ENCODE measurements around the gene ZNF318. TPM values are rescaled to one million over a fixed set of nuclear protein-coding genes. Genes with fewer than 3 reads are reported as not detected.
"Not testable (repeated sequence)": the region's sequence is repeated elsewhere in the genome, so short reads cannot be mapped to it uniquely, and the experiment has no call there.

Gene ZNF318, protein sequence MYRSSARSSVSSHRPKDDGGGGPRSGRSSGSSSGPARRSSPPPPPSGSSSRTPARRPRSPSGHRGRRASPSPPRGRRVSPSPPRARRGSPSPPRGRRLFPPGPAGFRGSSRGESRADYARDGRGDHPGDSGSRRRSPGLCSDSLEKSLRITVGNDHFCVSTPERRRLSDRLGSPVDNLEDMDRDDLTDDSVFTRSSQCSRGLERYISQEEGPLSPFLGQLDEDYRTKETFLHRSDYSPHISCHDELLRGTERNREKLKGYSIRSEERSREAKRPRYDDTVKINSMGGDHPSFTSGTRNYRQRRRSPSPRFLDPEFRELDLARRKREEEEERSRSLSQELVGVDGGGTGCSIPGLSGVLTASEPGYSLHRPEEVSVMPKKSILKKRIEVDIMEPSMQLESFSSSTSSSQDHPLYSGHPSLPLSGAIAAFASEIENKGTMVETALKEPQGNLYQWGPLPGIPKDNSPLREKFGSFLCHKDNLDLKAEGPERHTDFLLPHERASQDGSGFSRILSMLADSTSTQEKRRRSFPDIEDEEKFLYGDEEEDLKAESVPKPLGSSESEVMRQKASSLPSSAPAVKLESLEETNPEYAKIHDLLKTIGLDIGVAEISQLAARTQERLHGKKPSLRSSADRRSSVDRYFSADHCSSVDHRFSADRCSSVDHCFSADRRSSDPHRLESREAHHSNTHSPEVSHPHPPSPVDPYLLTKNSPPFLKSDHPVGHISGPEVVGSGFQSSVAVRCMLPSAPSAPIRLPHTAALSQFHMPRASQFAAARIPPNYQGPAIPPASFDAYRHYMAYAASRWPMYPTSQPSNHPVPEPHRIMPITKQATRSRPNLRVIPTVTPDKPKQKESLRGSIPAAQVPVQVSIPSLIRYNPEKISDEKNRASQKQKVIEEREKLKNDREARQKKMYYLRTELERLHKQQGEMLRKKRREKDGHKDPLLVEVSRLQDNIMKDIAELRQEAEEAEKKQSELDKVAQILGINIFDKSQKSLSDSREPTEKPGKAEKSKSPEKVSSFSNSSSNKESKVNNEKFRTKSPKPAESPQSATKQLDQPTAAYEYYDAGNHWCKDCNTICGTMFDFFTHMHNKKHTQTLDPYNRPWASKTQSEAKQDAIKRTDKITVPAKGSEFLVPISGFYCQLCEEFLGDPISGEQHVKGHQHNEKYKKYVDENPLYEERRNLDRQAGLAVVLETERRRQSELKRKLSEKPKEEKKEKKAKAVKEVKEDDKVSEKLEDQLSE (N-terminal part only)
- 14.7 TPM for total RNA-seq

GRCh38 chr6:43369174-43370002 lies at the start of gene ZNF318:
Gene ZNF318 (minus strand): TSS chr6:43369647. CDS start chr6:43369365, 282 bp downstream.
- peak; percentile 96 for DNase-seq (ENCODE audit: low spot score)

- DNase-seq (ENCODE audit: low spot score) = no peak
Measured at GRCh38 chr6:43416935-43417334, 47.5 kb upstream of the ZNF318 start.

DNA sequence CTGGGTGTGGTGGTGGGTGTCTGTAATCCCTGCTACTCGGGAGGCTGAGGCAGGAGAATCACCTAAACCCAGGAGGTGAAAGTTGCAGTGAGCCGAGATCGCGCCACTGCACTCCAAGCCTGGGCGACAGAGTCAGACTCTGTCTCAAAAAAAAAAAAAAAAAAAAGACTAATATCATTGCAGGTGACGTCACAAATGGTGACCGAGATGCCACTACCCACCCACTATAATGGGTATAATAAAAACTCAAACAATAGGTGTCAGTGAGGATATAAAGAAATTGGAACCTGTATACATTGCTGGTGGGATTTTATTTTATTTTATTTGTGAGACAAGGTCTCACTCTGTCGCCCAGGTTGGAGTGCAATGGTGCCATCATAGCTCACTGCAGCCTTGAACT lies 45.8 kb upstream of the ZNF318 start:
- not testable (repeated sequence) for DNase-seq (ENCODE audit: low spot score)

DNA sequence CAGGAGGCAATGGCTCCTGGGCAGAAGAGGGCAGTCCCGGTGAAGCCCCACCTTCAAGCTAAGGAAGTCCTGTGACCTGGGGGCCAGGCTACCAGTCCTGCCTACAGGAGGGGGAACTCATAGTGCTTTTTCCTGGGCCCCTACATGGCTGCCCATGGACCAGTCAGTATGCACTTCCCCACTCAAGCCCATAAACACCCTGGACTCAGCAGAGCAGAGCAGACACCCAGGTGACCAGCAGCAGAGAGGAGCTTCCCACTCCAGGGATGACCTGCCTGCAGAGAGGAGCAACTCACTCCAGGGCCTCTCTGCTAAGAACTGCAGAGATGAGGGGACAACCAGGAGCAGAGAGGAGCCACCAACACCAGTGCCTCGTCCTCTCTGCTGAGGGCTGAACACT lies 43.6 kb upstream of the ZNF318 start:
- no peak for DNase-seq (ENCODE audit: low spot score)

DNA sequence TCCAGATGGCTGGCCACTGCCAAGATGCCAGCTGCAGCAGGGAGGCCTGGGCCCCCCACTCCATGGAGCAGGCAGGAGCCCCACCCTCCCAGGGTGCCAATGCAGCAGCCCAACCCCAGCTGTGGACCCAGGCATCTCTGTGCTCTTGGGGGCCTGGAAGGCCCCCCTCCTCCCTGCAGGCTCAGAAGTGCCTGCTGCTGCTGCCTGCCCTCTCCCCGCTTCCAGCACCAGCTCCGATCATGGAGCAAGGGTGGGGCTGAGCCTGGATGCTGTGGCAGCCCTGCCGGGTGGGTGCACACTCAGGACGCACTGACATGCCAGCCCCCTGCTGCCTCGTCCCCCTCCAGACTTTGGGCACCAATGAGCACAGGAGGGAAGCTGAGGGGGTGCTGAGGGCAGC lies 43.1 kb upstream of the ZNF318 start:
- DNase-seq (ENCODE audit: low spot score) = no peak

GRCh38 chr6:43410776-43411175 lies 41.3 kb upstream of the ZNF318 start:
- not testable (repeated sequence) for DNase-seq (ENCODE audit: low spot score)

GRCh38 chr6:43408259-43408658 lies 38.8 kb upstream of the ZNF318 start:
- no peak for DNase-seq (ENCODE audit: low spot score)

GRCh38 chr6:43407296-43407695 lies 37.8 kb upstream of the ZNF318 start:
- no peak for DNase-seq (ENCODE audit: low spot score)

DNA sequence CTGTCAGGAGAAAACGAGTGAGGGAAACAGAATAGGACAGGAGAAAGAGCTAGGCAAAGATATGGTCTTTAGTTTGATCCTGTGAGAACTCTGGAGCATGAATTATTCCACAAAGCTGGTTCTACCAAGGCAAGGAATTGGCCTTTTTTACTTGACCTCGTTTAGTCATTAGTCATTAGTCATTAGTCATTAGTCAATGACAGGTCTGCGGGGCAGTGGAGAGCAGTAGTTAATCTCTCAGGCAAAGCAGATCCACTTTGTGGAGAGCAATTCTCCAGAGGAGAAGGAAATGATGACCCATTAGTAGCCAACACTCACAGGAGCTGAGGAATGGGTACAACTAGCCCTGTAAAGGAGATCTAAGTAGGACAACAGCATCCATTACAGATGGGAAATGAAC lies 35.9 kb upstream of the ZNF318 start:
- DNase-seq (ENCODE audit: low spot score) = no peak

DNA sequence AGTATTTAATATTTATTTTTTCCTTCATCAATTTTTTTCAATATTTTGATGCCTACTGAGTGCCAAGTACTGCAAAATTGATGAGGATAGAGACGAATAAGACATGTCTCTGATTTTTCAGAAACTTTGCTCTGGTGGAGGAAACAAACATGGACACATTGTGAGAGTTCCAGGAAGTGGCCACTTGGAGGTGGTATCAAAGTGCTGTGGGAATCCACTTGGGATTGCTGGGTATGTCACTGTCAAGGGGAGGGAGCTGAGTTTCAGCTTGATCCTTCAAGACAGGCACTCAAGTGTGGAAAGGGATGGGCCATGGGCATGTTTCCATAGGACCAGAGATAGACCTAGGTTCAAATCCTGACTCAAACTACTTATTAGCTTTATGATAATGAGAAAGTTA lies 33.4 kb upstream of the ZNF318 start:
- no peak for DNase-seq (ENCODE audit: low spot score)

DNA sequence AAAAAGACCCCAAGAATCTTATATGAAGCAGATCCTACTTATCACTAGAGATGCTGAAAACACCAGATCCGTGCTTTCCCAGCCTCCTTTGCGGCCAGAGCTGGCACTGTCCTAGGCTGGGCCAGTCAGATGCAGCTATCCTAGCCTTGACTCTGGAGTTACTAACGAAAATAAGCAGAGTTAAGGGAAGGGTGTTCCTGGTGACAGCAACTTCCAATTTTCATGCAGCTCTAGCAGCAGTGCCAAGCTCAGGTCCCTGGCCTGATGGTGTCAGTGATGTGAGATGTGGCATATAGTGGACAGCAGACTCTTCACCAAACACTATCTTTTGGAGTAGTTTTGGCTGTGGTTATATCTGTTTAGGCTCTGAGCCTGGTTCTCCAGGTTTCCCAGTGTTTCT lies 32.3 kb upstream of the ZNF318 start:
- DNase-seq (ENCODE audit: low spot score) = no peak

GRCh38 chr6:43399932-43400487 lies 30.6 kb upstream of the ZNF318 start:
- no peak for DNase-seq (ENCODE audit: low spot score)

GRCh38 chr6:43396408-43397149 lies 27.1 kb upstream of the ZNF318 start:
- peak; percentile 53 for DNase-seq (ENCODE audit: low spot score)

- no peak for DNase-seq (ENCODE audit: low spot score)
Measured at GRCh38 chr6:43395776-43396175, 26.3 kb upstream of the ZNF318 start.

GRCh38 chr6:43394982-43395381 lies 25.5 kb upstream of the ZNF318 start:
- no peak for DNase-seq (ENCODE audit: low spot score)

DNA sequence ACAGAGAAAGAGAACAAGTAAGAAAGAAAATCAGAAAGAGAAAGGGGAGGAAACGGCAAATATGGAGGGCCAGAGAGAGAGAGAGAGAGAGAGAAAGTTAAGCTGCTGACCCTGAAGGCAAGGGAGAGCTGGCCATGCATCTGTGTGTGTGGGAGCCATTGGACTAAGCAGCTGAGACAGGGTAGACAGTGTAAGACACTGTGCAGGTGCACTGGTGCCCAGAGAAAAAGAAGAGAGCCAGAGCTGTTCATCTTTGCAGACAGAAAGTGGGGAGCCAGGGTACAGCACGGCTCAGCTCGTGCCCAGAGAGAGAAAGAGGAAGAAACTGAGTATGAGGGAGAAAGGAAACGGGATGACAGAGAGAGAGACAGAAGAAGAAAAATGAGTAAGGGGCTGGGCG lies 24.2 kb upstream of the ZNF318 start:
- no peak for DNase-seq (ENCODE audit: low spot score)

GRCh38 chr6:43393133-43393532 lies 23.7 kb upstream of the ZNF318 start:
- DNase-seq (ENCODE audit: low spot score) = not testable (repeated sequence)

DNA sequence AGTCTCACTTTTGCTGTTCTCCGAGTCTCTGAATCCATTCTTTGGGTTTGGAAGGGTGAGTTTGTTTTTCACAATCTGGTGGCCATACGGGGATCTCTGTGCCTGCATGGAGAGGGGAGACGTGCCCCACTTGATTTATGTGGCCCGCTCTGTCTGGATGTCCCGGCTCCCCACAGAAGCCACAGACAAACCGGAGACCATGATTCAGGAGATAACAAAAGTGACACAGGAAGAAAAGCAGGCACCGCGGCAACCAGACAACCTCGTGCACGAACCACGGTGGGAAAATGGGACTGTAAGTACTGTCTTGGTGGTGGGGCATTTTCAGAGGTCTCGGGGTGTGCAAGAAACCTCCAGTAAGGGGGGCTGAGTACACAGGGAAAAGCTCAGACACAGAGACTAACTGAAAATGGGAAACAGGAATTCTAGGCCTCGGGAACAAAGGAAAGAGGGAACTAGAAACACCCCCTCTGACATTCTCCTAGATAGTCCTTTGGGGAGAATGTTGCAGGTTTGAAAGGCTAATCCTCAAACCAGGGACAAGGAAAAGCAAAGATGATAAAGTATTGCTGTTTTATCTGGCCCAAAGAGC lies 22.1 kb upstream of the ZNF318 start:
- no peak for DNase-seq (ENCODE audit: low spot score)

GRCh38 chr6:43390753-43391439 lies 21.4 kb upstream of the ZNF318 start:
- not testable (repeated sequence) for DNase-seq (ENCODE audit: low spot score)

Measured in ureter (tissue), 1 donor.